Measurements from ENCODE around the gene HECTD2. TPM values are rescaled to one million over a fixed set of nuclear protein-coding genes. Genes with fewer than 3 reads are reported as not detected.

The HECTD2 gene
- polyA plus RNA-seq, 3 donors: 0.12 TPM; not detected in 2

GRCh38 chr10:91464500-91464899 is 54.4 kb downstream of the HECTD2 start:
- Mint-ChIP-seq H3K4me1 (no peaks in the 10 kb centered on the region), H3K36me3 (peaks cover 0 to 5% of the 10 kb centered on the region in 2 donors), H3K9me3 (peaks cover 4 to 11% (median 10%) of the 10 kb centered on the region in 7 donors), H3K27me3 (ENCODE audit: low read depth in 3 of 3) (no peaks in the 10 kb centered on the region), H3K27ac (no peak overlapping the region), H3K4me3 (no peak overlapping the region)
- H3K36me3 ChIP-seq (replicated peaks in 1 of 2; ENCODE audit: control insufficient read depth in 1 of 2, insufficient read depth in 2 of 2, low read length in 2 of 2): no peaks in the 10 kb centered on the region
- H3K4me1 ChIP-seq (ENCODE audit: control insufficient read depth in 1 of 2, insufficient read depth in 2 of 2, low read length in 2 of 2): no peaks in the 10 kb centered on the region
- intact Hi-C loops (cut with micrococcal nuclease): no loop called here
- no peak overlapping the region for H3K4me3 ChIP-seq (replicated peaks in 1 of 3; ENCODE audit: low read depth in 2 of 3, low read length in 3 of 3)
- H3K79me2 ChIP-seq (ENCODE audit: insufficient read depth, low read length): no peaks in the 10 kb centered on the region
- no peak overlapping the region for H3K4me2 ChIP-seq (replicated peaks; ENCODE audit: extremely low read depth, low read length, poor library complexity, severe bottlenecking)
- no CpG with 5 or more reads among the region's 2 CpGs for WGBS (ENCODE audit: insufficient coverage)
- no peaks in the 10 kb centered on the region for H3K27me3 ChIP-seq (ENCODE audit: control insufficient read depth in 2 of 2, insufficient read depth in 2 of 2, low read length in 2 of 2)
- H3K27ac ChIP-seq (ENCODE audit: low read depth in 1 of 2, low read length in 2 of 2): no peak overlapping the region
- no peak for DNase-seq
- no peak overlapping the region for H2AFZ ChIP-seq (ENCODE audit: insufficient read depth, low read depth, low read length, poor library complexity, severe bottlenecking)
- TF ChIP-seq CTCF (IDR thresholded peaks at IDR 0.05): no peak
- no peak overlapping the region for H3K9ac ChIP-seq (ENCODE audit: insufficient read depth, low read length, poor library complexity, severe bottlenecking)
- H3K9me3 ChIP-seq (replicated peaks in 1 of 2; ENCODE audit: control insufficient read depth in 1 of 2, insufficient read depth in 1 of 2, low read length in 2 of 2): peaks cover 0 to 17% of the 10 kb centered on the region in 2 donors
- no peaks in the 10 kb centered on the region for H4K20me1 ChIP-seq (ENCODE audit: insufficient read depth, low read length)

- no peaks in the 10 kb centered on the region for H3K27me3 ChIP-seq (ENCODE audit: control insufficient read depth in 2 of 2, insufficient read depth in 2 of 2, low read length in 2 of 2)
- H3K4me3 ChIP-seq (replicated peaks in 1 of 3; ENCODE audit: low read depth in 2 of 3, low read length in 3 of 3): no peak overlapping the region
- Mint-ChIP-seq H3K36me3 (peaks cover 0 to 5% of the 10 kb centered on the region in 2 donors), H3K4me3 (no peak overlapping the region), H3K27me3 (ENCODE audit: low read depth in 3 of 3) (no peaks in the 10 kb centered on the region), H3K9me3 (peaks cover 6 to 15% (median 11%) of the 10 kb centered on the region in 7 donors), H3K27ac (no peak overlapping the region), H3K4me1 (no peaks in the 10 kb centered on the region)
- no CpG with 5 or more reads among the region's 1 CpG for WGBS (ENCODE audit: insufficient coverage)
- no peak overlapping the region for H3K9ac ChIP-seq (ENCODE audit: insufficient read depth, low read length, poor library complexity, severe bottlenecking)
- no peaks in the 10 kb centered on the region for H3K36me3 ChIP-seq (replicated peaks in 1 of 2; ENCODE audit: control insufficient read depth in 1 of 2, insufficient read depth in 2 of 2, low read length in 2 of 2)
- H4K20me1 ChIP-seq (ENCODE audit: insufficient read depth, low read length): no peaks in the 10 kb centered on the region
- no peaks in the 10 kb centered on the region for H3K4me1 ChIP-seq (ENCODE audit: control insufficient read depth in 1 of 2, insufficient read depth in 2 of 2, low read length in 2 of 2)
- no peak overlapping the region for H3K4me2 ChIP-seq (replicated peaks; ENCODE audit: extremely low read depth, low read length, poor library complexity, severe bottlenecking)
- no peaks in the 10 kb centered on the region for H3K79me2 ChIP-seq (ENCODE audit: insufficient read depth, low read length)
- intact Hi-C loops (cut with micrococcal nuclease): no loop called here
- DNase-seq: no peak
- no peak overlapping the region for H3K27ac ChIP-seq (ENCODE audit: low read depth in 1 of 2, low read length in 2 of 2)
- H3K9me3 ChIP-seq (replicated peaks in 1 of 2; ENCODE audit: control insufficient read depth in 1 of 2, insufficient read depth in 1 of 2, low read length in 2 of 2): peaks cover 0 to 17% of the 10 kb centered on the region in 2 donors
- no peak for TF ChIP-seq CTCF (IDR thresholded peaks at IDR 0.05)
- no peak overlapping the region for H2AFZ ChIP-seq (ENCODE audit: insufficient read depth, low read depth, low read length, poor library complexity, severe bottlenecking)
Measured at GRCh38 chr10:91465261-91465660, 55.1 kb downstream of the HECTD2 start.
